Endothelial cell of umbilical vein (primary cell): ENCODE results near the gene HS3ST3B1. TPM values are rescaled to one million over a fixed set of nuclear protein-coding genes. Genes with fewer than 3 reads are reported as not detected.

Source experiments
- BruUV-seq: library from RNA; stranded (reverse); fragments of 400-500 nt; replicated peaks from 2 replicates; lab custom pipeline; 2021; lab: Mats Ljungman, UMichigan
- CTCF ChIA-PET: fragments of 300-600, 350-600 bp; sonication (Branson Sonifier 250); formaldehyde crosslinking; loops from one replicate; lab custom pipeline; 2021; ENCODE audit warnings: antibody characterized with exemption, inconsistent platforms; lab: Charles Lee
- POLR2A ChIA-PET: fragments of 300-600, 350-600 bp; sonication (Branson Sonifier 250); formaldehyde crosslinking; loops from one replicate; lab custom pipeline; 2021; ENCODE audit warnings: antibody characterized with exemption, inconsistent platforms; lab: Charles Lee
- DNase-seq: peaks from one replicate; pipeline ENCODE4 v3.0.0-alpha.2; 2011; ENCODE audit warnings: low read depth, low spot score
- FAIRE-seq: peaks from 2 replicates; lab custom pipeline; 2011; peaks lifted over from hg19 to GRCh38; lab: Jason Lieb, UNC
- H2AFZ ChIP-seq: 2 replicates; pipeline ENCODE4 v1.6.0; 2012; ENCODE audit warnings: low read depth, low read length, control low read depth, inconsistent platforms
- H3K27ac ChIP-seq: 2 replicates; pipeline ENCODE4 v1.5.1; 2011; ENCODE audit warnings: low read depth, mild to moderate bottlenecking, control low read depth, low read length, moderate library complexity; ENCODE audit not compliant: insufficient read depth
- H3K27me3 ChIP-seq, 2 experiments: 2 replicates each; pipeline versions ENCODE4 v1.6.0 to v1.6.1; 2011; ENCODE audit warnings: low read length in 2 of 2, mixed read lengths in 1 of 2; ENCODE audit not compliant: control insufficient read depth in 2 of 2, insufficient read depth in 2 of 2
- H3K36me3 ChIP-seq, 2 experiments: 2 replicates in 1 of 2; 3 replicates in 1 of 2; pipeline ENCODE4 v1.5.1; 2011; ENCODE audit warnings: low read length in 2 of 2, mild to moderate bottlenecking in 1 of 2, moderate library complexity in 1 of 2; ENCODE audit not compliant: control insufficient read depth in 2 of 2, insufficient read depth in 2 of 2; ENCODE audit errors: extremely low read depth in 1 of 2
- H3K4me1 ChIP-seq: 3 replicates; pipeline ENCODE4 v1.5.1; 2011; ENCODE audit warnings: mild to moderate bottlenecking, low read length; ENCODE audit not compliant: control insufficient read depth, insufficient read depth; ENCODE audit errors: extremely low read depth
- H3K4me2 ChIP-seq: 2 replicates; pipeline ENCODE4 v1.6.1; 2011; ENCODE audit warnings: low read length, control low read depth, mixed read lengths; ENCODE audit not compliant: insufficient read depth
- H3K4me3 ChIP-seq, 3 experiments: fragments of 200-600 bp in 1 of 3; sonication (generic), shearing (Covaris generic) in 1 of 3; replicated peaks in 1 of 3; 2 replicates each; pipeline ENCODE4 v1.5.1; 2011 to 2016; ENCODE audit warnings: control low read depth in 3 of 3, low read length in 3 of 3, mild to moderate bottlenecking in 2 of 3, inconsistent platforms in 1 of 3, low read depth in 1 of 3, moderate library complexity in 1 of 3; ENCODE audit not compliant: insufficient read depth in 1 of 3
- H3K79me2 ChIP-seq: 2 replicates; pipeline ENCODE4 v1.6.0; 2012; ENCODE audit warnings: low read length, inconsistent platforms; ENCODE audit not compliant: control insufficient read depth, insufficient read depth
- H3K9ac ChIP-seq: replicated peaks from 2 replicates; pipeline ENCODE3; 2011; ENCODE audit warnings: low read length, control low read depth; ENCODE audit not compliant: insufficient read depth; ENCODE audit errors: extremely low read depth
- H3K9me1 ChIP-seq: replicated peaks from 3 replicates; pipeline ENCODE4 v1.6.0; 2011; ENCODE audit warnings: mild to moderate bottlenecking, low read length; ENCODE audit not compliant: control insufficient read depth, insufficient read depth; ENCODE audit errors: extremely low read depth
- H3K9me3 ChIP-seq: replicated peaks from 2 replicates; pipeline ENCODE4 v1.5.1; 2012; ENCODE audit warnings: low read length, inconsistent platforms; ENCODE audit not compliant: control insufficient read depth, insufficient read depth
- H4K20me1 ChIP-seq: replicated peaks from 2 replicates; pipeline ENCODE3; 2011; ENCODE audit warnings: mild to moderate bottlenecking, low read length; ENCODE audit not compliant: control insufficient read depth, insufficient read depth; ENCODE audit errors: extremely low read depth
- CTCF ChIP-seq, 2 donors: IDR thresholded peaks; 1 replicate in 1 of 2; 2 replicates in 1 of 2; pipeline ENCODE4 v1.5.1; 2011; ENCODE audit warnings: low read length in 2 of 2, mild to moderate bottlenecking in 2 of 2, moderate library complexity in 2 of 2, control low read depth in 1 of 2, inconsistent platforms in 1 of 2, low read depth in 1 of 2; ENCODE audit not compliant: insufficient read depth in 1 of 2; ENCODE audit errors: extremely low read depth in 1 of 2
- EZH2 ChIP-seq: IDR thresholded peaks from 2 replicates; pipeline ENCODE4 v1.6.1; 2012; ENCODE audit warnings: borderline replicate concordance, low read depth, mild to moderate bottlenecking, moderate library complexity, low read length, inconsistent platforms; ENCODE audit not compliant: severe bottlenecking
- FOS ChIP-seq: IDR thresholded peaks from 2 replicates; pipeline ENCODE4 v1.6.1; 2011; ENCODE audit warnings: mild to moderate bottlenecking, low read length, moderate library complexity, borderline replicate concordance; ENCODE audit not compliant: insufficient read depth
- GATA2 ChIP-seq: IDR thresholded peaks from 2 replicates; pipeline ENCODE4 v1.7.0; 2011; ENCODE audit warnings: low read depth, mild to moderate bottlenecking, moderate library complexity, mixed read lengths, low read length; ENCODE audit not compliant: insufficient read length, insufficient read depth
- JUN ChIP-seq: IDR thresholded peaks from 2 replicates; pipeline ENCODE4 v1.6.1; 2011; ENCODE audit warnings: borderline replicate concordance, low read depth; ENCODE audit not compliant: insufficient read length, insufficient read depth
- MAX ChIP-seq: IDR thresholded peaks from 2 replicates; pipeline ENCODE4 v1.6.1; 2011; ENCODE audit not compliant: insufficient read depth, insufficient read length
- MYC ChIP-seq: IDR thresholded peaks from one replicate; pipeline ENCODE4 v1.6.1; 2011; ENCODE audit warnings: mild to moderate bottlenecking, low read depth, low read length
- POLR2A ChIP-seq: IDR thresholded peaks from 2 replicates; pipeline ENCODE4 v1.6.1; 2012; ENCODE audit warnings: low read depth, mild to moderate bottlenecking, control low read depth, low read length
- POLR2AphosphoS5 ChIP-seq: IDR thresholded peaks from 2 replicates; pipeline ENCODE4 v1.6.1; 2012; ENCODE audit warnings: low read depth, mild to moderate bottlenecking, control low read depth, low read length, moderate library complexity; ENCODE audit not compliant: insufficient read depth
- dilution Hi-C: fragments of 300-500 bp; cut with MboI; formaldehyde crosslinking; loops from one replicate; pipeline ENCODE4 v1.15.0; 2019; ENCODE audit warnings: low sequenced_read_pairs; ENCODE audit not compliant: extremely low pct_ligation_motif_present
- intact Hi-C: fragments of 100-400 bp; cut with micrococcal nuclease; formaldehyde crosslinking; loops from one replicate; pipeline ENCODE4 v1.10.0; 2022
- polyA plus RNA-seq, 4 experiments: library from polyadenylated mRNA; depleted of rRNA in 3 of 4; stranded (reverse) in 3 of 4; unstranded in 1 of 4; fragments of >200 nt; gene quantifications; 2 replicates each; pipeline versions ENCODE4 v1.2.1 to v1.2.3, GENCODE V29; 2011 to 2012; ENCODE audit warnings: missing spikeins in 1 of 4
- total RNA-seq: library from RNA; stranded (reverse); gene quantifications from 2 replicates; pipeline ENCODE4 v1.2.3, GENCODE V29; 2021

HS3ST3B1 gene
- total and polyA plus RNA-seq, 2 donors (not counting 3 experiments of a cell fraction or from before 2014, with no cell fraction given) = not detected

GRCh38 chr17:14307560-14308024, 6.7 kb downstream of the HS3ST3B1 start:
- Histone ChIP-seq H3K9me1 (no peaks in the 10 kb centered on the region), H3K9ac (no peak overlapping the region), H3K79me2 (no peaks in the 10 kb centered on the region), H3K27ac (no peak overlapping the region), H3K9me3 (no peaks in the 10 kb centered on the region), H3K27me3 (peaks cover 44 to 73% of the 10 kb centered on the region in 2 experiments), H4K20me1 (no peaks in the 10 kb centered on the region), H3K4me2 (no peak overlapping the region), H3K4me1 (peaks cover 2% of the 10 kb centered on the region), H3K4me3 (no peak overlapping the region), H3K36me3 (no peaks in the 10 kb centered on the region), H2AFZ (no peak overlapping the region)
- dilution Hi-C loops = no loop called here
- ChIA-PET CTCF (no interaction called here), POLR2A (no interaction called here)
- TF ChIP-seq JUN (no peak), CTCF (IDR thresholded peaks at IDR 0.05; ENCODE audit: extremely low read depth in 1 of 2, insufficient read depth in 1 of 2, low read depth in 1 of 2, low read length in 2 of 2) (no peak), MYC (no peak), EZH2 (no peak), GATA2 (no peak), POLR2AphosphoS5 (no peak), FOS (no peak), POLR2A (no peak), MAX (no peak)
- DNase-seq (no peak), FAIRE-seq (no peak)
- BruUV-seq = no TSS peak
- intact Hi-C loops = loop anchor here (10.0 kb wide), 2 partner anchors 293 to 617 kb away; no protein-coding TSS in a partner anchor
